ENCODE measurements around the gene GBX2. TPM values are rescaled to one million over a fixed set of nuclear protein-coding genes. Genes with fewer than 3 reads are reported as not detected.
A peak's percentile ranks its signal among the peaks of the same experiment; 100 is the strongest.

The GBX2 gene
- total RNA-seq, 1 experiment from 2014 or later, result 25.6 TPM

DNA sequence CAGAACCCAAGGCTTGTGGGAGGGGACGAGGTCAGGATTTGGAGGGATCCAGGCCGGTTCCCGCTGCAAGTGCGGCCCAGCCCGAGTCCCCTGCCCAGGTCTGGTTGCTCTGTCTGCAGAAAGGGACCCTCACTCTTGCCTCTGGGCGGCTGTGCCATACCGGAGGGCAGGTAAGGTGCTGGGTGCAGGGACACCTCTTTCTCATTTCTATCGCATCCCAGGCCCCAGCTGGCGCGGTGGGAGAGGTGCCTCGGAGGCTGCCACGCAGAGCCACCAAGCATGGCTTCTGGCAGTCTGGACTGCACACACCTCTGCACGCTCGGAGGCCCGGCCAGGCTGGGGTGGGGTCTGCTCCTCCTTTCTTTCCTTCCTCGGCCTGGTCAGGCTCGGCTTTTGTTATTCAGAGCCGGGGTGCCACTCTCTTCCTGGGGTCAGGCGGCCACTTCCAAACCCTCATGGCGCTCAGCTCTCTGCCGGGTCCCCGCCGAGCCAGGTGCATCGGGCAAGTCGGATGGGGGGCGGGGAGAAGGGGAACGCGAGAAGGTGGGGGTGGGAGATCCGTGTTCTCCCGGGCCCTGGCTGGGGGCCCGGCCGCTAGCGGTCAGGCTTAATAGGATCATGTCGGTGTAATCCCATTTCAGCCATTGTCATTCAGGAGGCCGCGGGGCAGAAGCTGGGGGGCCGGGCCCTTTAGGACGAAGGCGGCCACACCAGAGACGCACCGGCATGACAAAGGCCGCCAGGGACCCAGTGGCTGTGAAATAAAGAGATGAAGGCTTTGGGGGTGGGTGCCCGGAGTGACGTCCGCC is 9.0 kb downstream of the GBX2 start (continued):
- peak; percentile 77; the same call in 1 of the 2 replicates for TF ChIP-seq TEAD1 (CRISPR knock-in tag; IDR thresholded peaks at IDR 0.05)
- TF ChIP-seq, protein P1, sequence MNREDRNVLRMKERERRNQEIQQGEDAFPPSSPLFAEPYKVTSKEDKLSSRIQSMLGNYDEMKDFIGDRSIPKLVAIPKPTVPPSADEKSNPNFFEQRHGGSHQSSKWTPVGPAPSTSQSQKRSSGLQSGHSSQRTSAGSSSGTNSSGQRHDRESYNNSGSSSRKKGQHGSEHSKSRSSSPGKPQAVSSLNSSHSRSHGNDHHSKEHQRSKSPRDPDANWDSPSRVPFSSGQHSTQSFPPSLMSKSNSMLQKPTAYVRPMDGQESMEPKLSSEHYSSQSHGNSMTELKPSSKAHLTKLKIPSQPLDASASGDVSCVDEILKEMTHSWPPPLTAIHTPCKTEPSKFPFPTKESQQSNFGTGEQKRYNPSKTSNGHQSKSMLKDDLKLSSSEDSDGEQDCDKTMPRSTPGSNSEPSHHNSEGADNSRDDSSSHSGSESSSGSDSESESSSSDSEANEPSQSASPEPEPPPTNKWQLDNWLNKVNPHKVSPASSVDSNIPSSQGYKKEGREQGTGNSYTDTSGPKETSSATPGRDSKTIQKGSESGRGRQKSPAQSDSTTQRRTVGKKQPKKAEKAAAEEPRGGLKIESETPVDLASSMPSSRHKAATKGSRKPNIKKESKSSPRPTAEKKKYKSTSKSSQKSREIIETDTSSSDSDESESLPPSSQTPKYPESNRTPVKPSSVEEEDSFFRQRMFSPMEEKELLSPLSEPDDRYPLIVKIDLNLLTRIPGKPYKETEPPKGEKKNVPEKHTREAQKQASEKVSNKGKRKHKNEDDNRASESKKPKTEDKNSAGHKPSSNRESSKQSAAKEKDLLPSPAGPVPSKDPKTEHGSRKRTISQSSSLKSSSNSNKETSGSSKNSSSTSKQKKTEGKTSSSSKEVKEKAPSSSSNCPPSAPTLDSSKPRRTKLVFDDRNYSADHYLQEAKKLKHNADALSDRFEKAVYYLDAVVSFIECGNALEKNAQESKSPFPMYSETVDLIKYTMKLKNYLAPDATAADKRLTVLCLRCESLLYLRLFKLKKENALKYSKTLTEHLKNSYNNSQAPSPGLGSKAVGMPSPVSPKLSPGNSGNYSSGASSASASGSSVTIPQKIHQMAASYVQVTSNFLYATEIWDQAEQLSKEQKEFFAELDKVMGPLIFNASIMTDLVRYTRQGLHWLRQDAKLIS (CRISPR knock-in tag; IDR thresholded peaks at IDR 0.05; ENCODE audit: borderline replicate concordance), result no peak
- TF ChIP-seq NFATC4 (CRISPR knock-in tag; IDR thresholded peaks at IDR 0.05), result no peak
- TF ChIP-seq JUN (CRISPR knock-in tag; IDR thresholded peaks at IDR 0.05), result no peak
- TF ChIP-seq GRHL2 (CRISPR knock-in tag; IDR thresholded peaks at IDR 0.05; ENCODE audit: insufficient replicate concordance, severe bottlenecking), result no peak
- no peak for TF ChIP-seq IRF2 (CRISPR knock-in tag; IDR thresholded peaks at IDR 0.05; ENCODE audit: borderline replicate concordance, low read depth)
- TF ChIP-seq, protein P2, sequence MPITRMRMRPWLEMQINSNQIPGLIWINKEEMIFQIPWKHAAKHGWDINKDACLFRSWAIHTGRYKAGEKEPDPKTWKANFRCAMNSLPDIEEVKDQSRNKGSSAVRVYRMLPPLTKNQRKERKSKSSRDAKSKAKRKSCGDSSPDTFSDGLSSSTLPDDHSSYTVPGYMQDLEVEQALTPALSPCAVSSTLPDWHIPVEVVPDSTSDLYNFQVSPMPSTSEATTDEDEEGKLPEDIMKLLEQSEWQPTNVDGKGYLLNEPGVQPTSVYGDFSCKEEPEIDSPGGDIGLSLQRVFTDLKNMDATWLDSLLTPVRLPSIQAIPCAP (CRISPR knock-in tag; IDR thresholded peaks at IDR 0.05), result no peak
- no peak for TF ChIP-seq ZNF416 (CRISPR knock-in tag; IDR thresholded peaks at IDR 0.05)
- TF ChIP-seq, protein P3, sequence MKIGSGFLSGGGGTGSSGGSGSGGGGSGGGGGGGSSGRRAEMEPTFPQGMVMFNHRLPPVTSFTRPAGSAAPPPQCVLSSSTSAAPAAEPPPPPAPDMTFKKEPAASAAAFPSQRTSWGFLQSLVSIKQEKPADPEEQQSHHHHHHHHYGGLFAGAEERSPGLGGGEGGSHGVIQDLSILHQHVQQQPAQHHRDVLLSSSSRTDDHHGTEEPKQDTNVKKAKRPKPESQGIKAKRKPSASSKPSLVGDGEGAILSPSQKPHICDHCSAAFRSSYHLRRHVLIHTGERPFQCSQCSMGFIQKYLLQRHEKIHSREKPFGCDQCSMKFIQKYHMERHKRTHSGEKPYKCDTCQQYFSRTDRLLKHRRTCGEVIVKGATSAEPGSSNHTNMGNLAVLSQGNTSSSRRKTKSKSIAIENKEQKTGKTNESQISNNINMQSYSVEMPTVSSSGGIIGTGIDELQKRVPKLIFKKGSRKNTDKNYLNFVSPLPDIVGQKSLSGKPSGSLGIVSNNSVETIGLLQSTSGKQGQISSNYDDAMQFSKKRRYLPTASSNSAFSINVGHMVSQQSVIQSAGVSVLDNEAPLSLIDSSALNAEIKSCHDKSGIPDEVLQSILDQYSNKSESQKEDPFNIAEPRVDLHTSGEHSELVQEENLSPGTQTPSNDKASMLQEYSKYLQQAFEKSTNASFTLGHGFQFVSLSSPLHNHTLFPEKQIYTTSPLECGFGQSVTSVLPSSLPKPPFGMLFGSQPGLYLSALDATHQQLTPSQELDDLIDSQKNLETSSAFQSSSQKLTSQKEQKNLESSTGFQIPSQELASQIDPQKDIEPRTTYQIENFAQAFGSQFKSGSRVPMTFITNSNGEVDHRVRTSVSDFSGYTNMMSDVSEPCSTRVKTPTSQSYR (CRISPR knock-in tag; IDR thresholded peaks at IDR 0.05), result no peak
- no peak for TF ChIP-seq ETV6 (CRISPR knock-in tag; IDR thresholded peaks at IDR 0.05)
- no peak for TF ChIP-seq NR1H2 (CRISPR knock-in tag; IDR thresholded peaks at IDR 0.05)
- no peak for TF ChIP-seq FOXP1 (CRISPR knock-in tag; IDR thresholded peaks at IDR 0.05; ENCODE audit: borderline replicate concordance)
- no peak for TF ChIP-seq SP1 (CRISPR knock-in tag; conservative IDR thresholded peaks at IDR 0.05)
- TF ChIP-seq, protein P4, sequence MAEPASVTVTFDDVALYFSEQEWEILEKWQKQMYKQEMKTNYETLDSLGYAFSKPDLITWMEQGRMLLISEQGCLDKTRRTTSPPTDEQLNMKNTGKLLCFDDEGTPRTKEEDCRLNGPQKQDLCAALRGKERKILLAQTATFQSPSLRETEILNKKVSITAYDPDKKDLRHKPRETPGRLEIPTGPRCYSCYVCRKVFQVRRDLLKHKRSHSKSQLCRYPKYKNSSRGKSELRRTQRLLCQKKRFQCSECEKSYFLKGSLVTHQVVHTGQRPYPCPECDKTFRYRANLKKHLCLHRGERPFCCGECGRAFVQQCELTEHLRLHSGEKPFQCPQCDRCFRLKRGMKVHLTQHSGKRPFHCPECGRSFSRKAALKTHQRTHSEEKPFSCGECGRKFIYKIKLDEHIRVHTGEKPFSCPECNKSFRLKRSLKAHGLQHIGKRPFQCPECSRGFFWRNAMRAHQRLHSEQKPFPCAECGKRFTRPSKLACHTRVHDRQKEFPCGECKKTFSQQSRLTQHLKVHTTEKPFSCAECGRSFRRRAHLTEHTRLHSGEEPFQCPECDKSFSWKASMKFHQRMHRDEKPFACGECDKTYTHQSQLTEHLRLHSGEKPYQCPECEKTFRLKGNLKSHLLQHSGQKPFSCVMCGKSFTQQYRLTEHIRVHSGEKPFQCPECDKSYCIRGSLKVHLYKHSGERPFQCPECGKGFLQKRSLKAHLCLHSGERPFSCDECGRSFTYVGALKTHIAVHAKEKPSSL (CRISPR knock-in tag; conservative IDR thresholded peaks at IDR 0.05), result no peak
- TF ChIP-seq ZNF232 (CRISPR knock-in tag; IDR thresholded peaks at IDR 0.05), result no peak
- TF ChIP-seq, protein P5, sequence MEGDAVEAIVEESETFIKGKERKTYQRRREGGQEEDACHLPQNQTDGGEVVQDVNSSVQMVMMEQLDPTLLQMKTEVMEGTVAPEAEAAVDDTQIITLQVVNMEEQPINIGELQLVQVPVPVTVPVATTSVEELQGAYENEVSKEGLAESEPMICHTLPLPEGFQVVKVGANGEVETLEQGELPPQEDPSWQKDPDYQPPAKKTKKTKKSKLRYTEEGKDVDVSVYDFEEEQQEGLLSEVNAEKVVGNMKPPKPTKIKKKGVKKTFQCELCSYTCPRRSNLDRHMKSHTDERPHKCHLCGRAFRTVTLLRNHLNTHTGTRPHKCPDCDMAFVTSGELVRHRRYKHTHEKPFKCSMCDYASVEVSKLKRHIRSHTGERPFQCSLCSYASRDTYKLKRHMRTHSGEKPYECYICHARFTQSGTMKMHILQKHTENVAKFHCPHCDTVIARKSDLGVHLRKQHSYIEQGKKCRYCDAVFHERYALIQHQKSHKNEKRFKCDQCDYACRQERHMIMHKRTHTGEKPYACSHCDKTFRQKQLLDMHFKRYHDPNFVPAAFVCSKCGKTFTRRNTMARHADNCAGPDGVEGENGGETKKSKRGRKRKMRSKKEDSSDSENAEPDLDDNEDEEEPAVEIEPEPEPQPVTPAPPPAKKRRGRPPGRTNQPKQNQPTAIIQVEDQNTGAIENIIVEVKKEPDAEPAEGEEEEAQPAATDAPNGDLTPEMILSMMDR (IDR thresholded peaks at IDR 0.05), result no peak
- peak; percentile 79 for TF ChIP-seq ZNF423 (CRISPR knock-in tag; IDR thresholded peaks at IDR 0.05)
- TF ChIP-seq CBFB (CRISPR knock-in tag; IDR thresholded peaks at IDR 0.05; ENCODE audit: low read depth), result 0 out of 2 replicates have a peak, but pooled peaks have one; percentile 60
- TF ChIP-seq EMX1 (CRISPR knock-in tag; IDR thresholded peaks at IDR 0.05), result no peak

All from WTC11 (cell line).